ENCODE results near the gene ADAMTS16.

DNA sequence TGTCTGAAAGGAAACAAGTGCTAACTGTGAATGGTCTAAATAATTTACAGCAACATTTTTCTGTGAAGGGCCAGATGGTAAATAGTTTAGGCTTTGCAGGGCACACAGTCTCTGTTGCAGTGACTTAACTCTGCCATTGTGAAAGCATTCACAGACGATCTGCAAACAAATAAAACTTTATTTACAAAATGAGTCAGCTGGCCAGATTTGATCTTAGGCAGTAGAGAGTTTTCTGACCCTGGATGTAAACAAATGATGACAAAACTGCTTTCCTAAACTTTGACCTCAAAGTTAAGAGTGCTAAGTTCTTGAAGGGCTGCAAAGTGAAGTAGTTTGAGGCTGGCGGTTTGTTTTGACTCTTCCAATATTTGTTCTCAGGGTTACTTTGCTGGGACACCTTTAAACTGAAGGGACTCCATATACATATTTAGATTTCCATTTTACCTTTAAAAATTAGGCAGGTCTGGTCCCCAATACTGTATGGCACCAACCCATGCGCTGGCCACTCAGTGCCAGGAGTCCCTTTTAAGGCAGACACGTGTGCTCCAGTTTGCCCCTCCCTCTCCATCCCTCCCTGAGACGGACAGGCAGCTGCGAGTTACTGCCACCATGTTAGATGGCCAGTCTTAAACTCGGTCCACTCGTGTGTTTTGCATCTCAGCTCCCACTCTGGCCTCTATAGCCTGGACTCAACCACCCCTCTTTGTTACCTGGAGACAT lies 4.0 kb upstream of the ADAMTS16 start:
- TF ChIP-seq ZNF274 (IDR thresholded peaks at IDR 0.05; ENCODE audit: borderline replicate concordance, low read depth, low read length), result no peak
- no peak for TF ChIP-seq ZC3H11A (IDR thresholded peaks at IDR 0.05; ENCODE audit: low read depth, low read length)
- TF ChIP-seq JUNB (CRISPR knock-in tag; conservative IDR thresholded peaks at IDR 0.05), result no peak
- TF ChIP-seq, protein P1, sequence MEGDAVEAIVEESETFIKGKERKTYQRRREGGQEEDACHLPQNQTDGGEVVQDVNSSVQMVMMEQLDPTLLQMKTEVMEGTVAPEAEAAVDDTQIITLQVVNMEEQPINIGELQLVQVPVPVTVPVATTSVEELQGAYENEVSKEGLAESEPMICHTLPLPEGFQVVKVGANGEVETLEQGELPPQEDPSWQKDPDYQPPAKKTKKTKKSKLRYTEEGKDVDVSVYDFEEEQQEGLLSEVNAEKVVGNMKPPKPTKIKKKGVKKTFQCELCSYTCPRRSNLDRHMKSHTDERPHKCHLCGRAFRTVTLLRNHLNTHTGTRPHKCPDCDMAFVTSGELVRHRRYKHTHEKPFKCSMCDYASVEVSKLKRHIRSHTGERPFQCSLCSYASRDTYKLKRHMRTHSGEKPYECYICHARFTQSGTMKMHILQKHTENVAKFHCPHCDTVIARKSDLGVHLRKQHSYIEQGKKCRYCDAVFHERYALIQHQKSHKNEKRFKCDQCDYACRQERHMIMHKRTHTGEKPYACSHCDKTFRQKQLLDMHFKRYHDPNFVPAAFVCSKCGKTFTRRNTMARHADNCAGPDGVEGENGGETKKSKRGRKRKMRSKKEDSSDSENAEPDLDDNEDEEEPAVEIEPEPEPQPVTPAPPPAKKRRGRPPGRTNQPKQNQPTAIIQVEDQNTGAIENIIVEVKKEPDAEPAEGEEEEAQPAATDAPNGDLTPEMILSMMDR (IDR thresholded peaks at IDR 0.05 in 2 of 3, conservative IDR thresholded peaks at IDR 0.05 in 1 of 3; ENCODE audit: insufficient read depth in 2 of 3, low read depth in 1 of 3, low read length in 3 of 3), result no peak
- no peak for TF ChIP-seq SMAD3 (CRISPR knock-in tag; conservative IDR thresholded peaks at IDR 0.05)
